ENCODE data around the gene MTA3. TPM values are rescaled to one million over a fixed set of nuclear protein-coding genes. Genes with fewer than 3 reads are reported as not detected.
"Not testable (repeated sequence)": the region's sequence is repeated elsewhere in the genome, so short reads cannot be mapped to it uniquely, and the experiment has no call there.

The MTA3 gene
- total RNA-seq, 1 donor from 2014 or later, result 25.8 TPM

- TF ChIP-seq CTCF (IDR thresholded peaks at IDR 0.05; ENCODE audit: insufficient read depth, low read length, poor library complexity, severe bottlenecking), result no peak
- H3K27me3 ChIP-seq (ENCODE audit: control insufficient read depth, insufficient read depth, low read length), result no peaks in the 10 kb centered on the region
- no peak for DNase-seq (ENCODE audit: low read depth)
- no peaks in the 10 kb centered on the region for H3K36me3 ChIP-seq (ENCODE audit: control insufficient read depth, insufficient read depth, low read length)
- no peak overlapping the region for H3K4me3 ChIP-seq (ENCODE audit: low read depth, low read length)
These were observed 17.6 kb upstream of the MTA3 start for GRCh38 chr2:42550870-42551269.

GRCh38 chr2:42554392-42554791 lies 14.0 kb upstream of the MTA3 start:
- Histone ChIP-seq H3K27me3 (ENCODE audit: control insufficient read depth, insufficient read depth, low read length) (no peaks in the 10 kb centered on the region), H3K4me3 (ENCODE audit: low read depth, low read length) (no peak overlapping the region), H3K36me3 (ENCODE audit: control insufficient read depth, insufficient read depth, low read length) (no peaks in the 10 kb centered on the region)
- no peak for DNase-seq (ENCODE audit: low read depth)
- no peak for TF ChIP-seq CTCF (IDR thresholded peaks at IDR 0.05; ENCODE audit: insufficient read depth, low read length, poor library complexity, severe bottlenecking)

GRCh38 chr2:42556315-42556890 lies 12.0 kb upstream of the MTA3 start:
- DNase-seq (ENCODE audit: low read depth), result no peak

GRCh38 chr2:42557306-42557705 lies 11.1 kb upstream of the MTA3 start:
- no peak for DNase-seq (ENCODE audit: low read depth)
- H3K4me3 ChIP-seq (ENCODE audit: low read depth, low read length), result no peak overlapping the region
- no peaks in the 10 kb centered on the region for H3K36me3 ChIP-seq (ENCODE audit: control insufficient read depth, insufficient read depth, low read length)
- no peak for TF ChIP-seq CTCF (IDR thresholded peaks at IDR 0.05; ENCODE audit: insufficient read depth, low read length, poor library complexity, severe bottlenecking)
- H3K27me3 ChIP-seq (ENCODE audit: control insufficient read depth, insufficient read depth, low read length), result no peaks in the 10 kb centered on the region

More at GRCh38 chr2:42556315-42556890, 12.0 kb upstream of the MTA3 start:
- TF ChIP-seq CTCF (IDR thresholded peaks at IDR 0.05; ENCODE audit: insufficient read depth, low read length, poor library complexity, severe bottlenecking), result no peak
- H3K27me3 ChIP-seq (ENCODE audit: control insufficient read depth, insufficient read depth, low read length), result no peaks in the 10 kb centered on the region
- H3K36me3 ChIP-seq (ENCODE audit: control insufficient read depth, insufficient read depth, low read length), result no peaks in the 10 kb centered on the region
- H3K4me3 ChIP-seq (ENCODE audit: low read depth, low read length), result no peak overlapping the region

GRCh38 chr2:42558827-42559226 lies 9.6 kb upstream of the MTA3 start:
- H3K27me3 ChIP-seq (ENCODE audit: control insufficient read depth, insufficient read depth, low read length), result no peaks in the 10 kb centered on the region
- TF ChIP-seq CTCF (IDR thresholded peaks at IDR 0.05; ENCODE audit: insufficient read depth, low read length, poor library complexity, severe bottlenecking), result no peak
- H3K36me3 ChIP-seq (ENCODE audit: control insufficient read depth, insufficient read depth, low read length), result no peaks in the 10 kb centered on the region
- no peak for DNase-seq (ENCODE audit: low read depth)
- no peak overlapping the region for H3K4me3 ChIP-seq (ENCODE audit: low read depth, low read length)

GRCh38 chr2:42560133-42560532 lies 8.3 kb upstream of the MTA3 start:
- H3K27me3 ChIP-seq (ENCODE audit: control insufficient read depth, insufficient read depth, low read length); DNase-seq (ENCODE audit: low read depth); H3K36me3 ChIP-seq (ENCODE audit: control insufficient read depth, insufficient read depth, low read length); H3K4me3 ChIP-seq (ENCODE audit: low read depth, low read length): not testable (repeated sequence)

Measured in kidney epithelial cell (primary cell).